Right lobe of liver (tissue), 4 donors: ENCODE measurements around the gene EED.

ENCODE experiments used
- CTCF ChIP-seq, 4 donors: fragments of 200-600 bp in 3 of 4; fragments of 450-650 bp in 1 of 4; IDR thresholded peaks; one replicate each; pipeline versions ENCODE4 v1.5.1 to v1.8.0; 2016 to 2022; ENCODE audit warnings: antibody characterized with exemption in 4 of 4, mild to moderate bottlenecking in 2 of 4
- POLR2A ChIP-seq: fragments of 450-650 bp; IDR thresholded peaks from one replicate; pipeline ENCODE4 v1.6.1; 2017; ENCODE audit warnings: antibody characterized with exemption, mild to moderate bottlenecking
- donor health status: DM: no; HTN: no; CAD: no.
- donor health status: DM: no; HTN: no; CAD: no.
- donor health status: DM: no; HTN: yes; CAD: no.

- TF ChIP-seq CTCF (IDR thresholded peaks at IDR 0.05) (no peak), POLR2A (no peak)
Measured at GRCh38 chr11:86244063-86244521, 461 bp upstream of the EED start.
